ENCODE results near the gene CASZ1. TPM values are rescaled to one million over a fixed set of nuclear protein-coding genes. Genes with fewer than 3 reads are reported as not detected.

CASZ1 gene
- polyA plus RNA-seq, 4 donors: 13.5 to 23.0 (median 14.5) TPM

GRCh38 chr1:10834770-10835412, 38.4 kb upstream of the CASZ1 start:
- WGBS, 3 donors: 54 to 80% (median 65%) methylated on average over 15 to 16 of the region's 16 CpGs
- no peak for DNase-seq
- H3K36me3 ChIP-seq (ENCODE audit: control insufficient read depth in 3 of 3, insufficient read depth in 2 of 3, low read depth in 1 of 3, low read length in 3 of 3): no peaks in the 10 kb centered on the region
- FAIRE-seq: no peak
- peaks cover 0 to 18% (median 2%) of the 10 kb centered on the region in 3 donors for H3K27me3 ChIP-seq (ENCODE audit: control insufficient read depth in 3 of 3, insufficient read depth in 3 of 3, low read length in 3 of 3)
- no peaks in the 10 kb centered on the region for H3K9me3 ChIP-seq (ENCODE audit: control insufficient read depth in 2 of 2, insufficient read depth in 1 of 2, low read depth in 1 of 2, low read length in 1 of 2)
- no peak overlapping the region for H3K4me3 ChIP-seq (ENCODE audit: low read depth in 1 of 3, low read length in 3 of 3)
- peaks cover 0 to 3% (median 0%) of the 10 kb centered on the region in 3 donors for H3K4me1 ChIP-seq (ENCODE audit: control insufficient read depth in 3 of 3, insufficient read depth in 2 of 3, low read depth in 1 of 3, low read length in 2 of 3)
- H3K27ac ChIP-seq (ENCODE audit: low read depth in 1 of 3, low read length in 2 of 3): no peak overlapping the region

- Histone ChIP-seq H3K27me3 (ENCODE audit: control insufficient read depth in 3 of 3, insufficient read depth in 3 of 3, low read length in 3 of 3) (peaks cover 0 to 21% (median 2%) of the 10 kb centered on the region in 3 donors), H3K9me3 (ENCODE audit: control insufficient read depth in 2 of 2, insufficient read depth in 1 of 2, low read depth in 1 of 2, low read length in 1 of 2) (no peaks in the 10 kb centered on the region), H3K36me3 (ENCODE audit: control insufficient read depth in 3 of 3, insufficient read depth in 2 of 3, low read depth in 1 of 3, low read length in 3 of 3) (no peaks in the 10 kb centered on the region), H3K27ac (ENCODE audit: low read depth in 1 of 3, low read length in 2 of 3) (no peak overlapping the region), H3K4me1 (ENCODE audit: control insufficient read depth in 3 of 3, insufficient read depth in 2 of 3, low read depth in 1 of 3, low read length in 2 of 3) (peaks cover 0 to 3% (median 0%) of the 10 kb centered on the region in 3 donors), H3K4me3 (ENCODE audit: low read depth in 1 of 3, low read length in 3 of 3) (no peak overlapping the region)
- DNase-seq (no peak), FAIRE-seq (no peak)
- WGBS, 3 donors: 74 to 84% (median 74%) methylated on average over 9 of the region's 9 CpGs
Measured at GRCh38 chr1:10833630-10834557, 37.4 kb upstream of the CASZ1 start.

DNA sequence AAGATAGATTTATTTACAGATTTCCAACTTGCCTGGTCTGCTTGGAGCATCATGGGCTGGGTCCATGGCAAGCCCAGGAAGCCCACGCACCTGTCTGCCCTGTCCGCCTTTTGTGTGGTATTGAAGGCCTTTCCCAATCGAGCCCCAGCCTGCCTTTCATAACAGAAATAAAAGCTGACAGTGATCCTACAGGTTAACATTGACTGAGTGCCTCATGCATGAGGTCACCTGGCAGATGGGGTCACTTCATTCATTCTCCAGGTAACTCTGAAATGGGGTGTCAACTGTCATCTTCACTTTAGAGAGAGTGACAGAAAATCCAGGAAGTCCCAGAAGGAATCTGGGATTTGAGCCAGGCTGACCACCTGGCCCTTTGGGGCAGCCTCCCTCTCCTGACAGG, 36.3 kb upstream of the CASZ1 start:
- 75 to 87% (median 76%) methylated on average over 3 of the region's 3 CpGs for WGBS, 3 donors
- FAIRE-seq: no peak
- Histone ChIP-seq H3K36me3 (ENCODE audit: control insufficient read depth in 3 of 3, insufficient read depth in 2 of 3, low read depth in 1 of 3, low read length in 3 of 3) (no peaks in the 10 kb centered on the region), H3K4me1 (ENCODE audit: control insufficient read depth in 3 of 3, insufficient read depth in 2 of 3, low read depth in 1 of 3, low read length in 2 of 3) (peaks cover 0 to 3% (median 0%) of the 10 kb centered on the region in 3 donors), H3K27me3 (ENCODE audit: control insufficient read depth in 3 of 3, insufficient read depth in 3 of 3, low read length in 3 of 3) (peaks cover 0 to 32% (median 2%) of the 10 kb centered on the region in 3 donors), H3K27ac (ENCODE audit: low read depth in 1 of 3, low read length in 2 of 3) (no peak overlapping the region), H3K9me3 (ENCODE audit: control insufficient read depth in 2 of 2, insufficient read depth in 1 of 2, low read depth in 1 of 2, low read length in 1 of 2) (no peaks in the 10 kb centered on the region), H3K4me3 (ENCODE audit: low read depth in 1 of 3, low read length in 3 of 3) (no peak overlapping the region)
- DNase-seq: no peak

DNA sequence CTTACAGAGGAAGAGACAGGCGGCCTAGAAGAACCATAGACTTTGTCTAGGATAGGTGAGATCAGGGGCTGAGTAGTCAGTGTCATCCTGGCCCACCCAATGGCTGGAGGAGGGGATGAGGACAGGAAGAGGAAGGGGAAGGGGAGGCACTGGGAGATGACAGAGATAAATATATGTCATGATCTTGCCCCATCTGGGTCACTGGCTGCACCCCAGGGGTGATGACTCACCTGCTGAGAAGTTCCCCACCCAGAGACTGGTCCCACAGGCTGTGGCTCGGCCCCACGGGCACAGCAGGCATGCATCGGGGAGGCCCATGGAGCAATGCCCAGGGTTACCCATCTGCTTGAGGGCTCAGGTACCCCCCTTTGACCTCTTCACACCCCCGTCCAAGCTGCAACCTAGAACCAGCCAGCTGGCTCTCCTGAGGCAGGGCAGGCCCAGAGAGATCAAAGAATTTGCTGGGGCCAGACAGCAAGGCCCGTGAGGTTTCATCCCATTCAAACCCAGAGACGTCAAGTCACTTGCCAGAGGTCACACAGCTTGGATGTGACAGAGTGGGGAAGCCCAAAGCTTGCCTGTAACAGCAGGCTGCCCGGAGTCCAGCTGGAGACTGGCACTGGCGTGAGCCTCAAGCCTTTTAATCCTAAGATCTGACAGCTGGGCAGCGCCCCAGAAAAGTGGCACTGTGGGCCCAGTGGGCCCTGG, 34.7 kb upstream of the CASZ1 start:
- Histone ChIP-seq H3K4me3 (ENCODE audit: low read depth in 1 of 3, low read length in 3 of 3) (no peak overlapping the region), H3K9me3 (ENCODE audit: control insufficient read depth in 2 of 2, insufficient read depth in 1 of 2, low read depth in 1 of 2, low read length in 1 of 2) (no peaks in the 10 kb centered on the region), H3K27ac (ENCODE audit: low read depth in 1 of 3, low read length in 2 of 3) (no peak overlapping the region), H3K36me3 (ENCODE audit: control insufficient read depth in 3 of 3, insufficient read depth in 2 of 3, low read depth in 1 of 3, low read length in 3 of 3) (no peaks in the 10 kb centered on the region), H3K4me1 (ENCODE audit: control insufficient read depth in 3 of 3, insufficient read depth in 2 of 3, low read depth in 1 of 3, low read length in 2 of 3) (peaks cover 0 to 3% (median 0%) of the 10 kb centered on the region in 3 donors), H3K27me3 (ENCODE audit: control insufficient read depth in 3 of 3, insufficient read depth in 3 of 3, low read length in 3 of 3) (peaks cover 0 to 35% (median 0%) of the 10 kb centered on the region in 3 donors)
- DNase-seq (no peak), FAIRE-seq (no peak)
- WGBS, 3 donors: 67 to 77% (median 76%) methylated on average over 10 of the region's 10 CpGs

DNA sequence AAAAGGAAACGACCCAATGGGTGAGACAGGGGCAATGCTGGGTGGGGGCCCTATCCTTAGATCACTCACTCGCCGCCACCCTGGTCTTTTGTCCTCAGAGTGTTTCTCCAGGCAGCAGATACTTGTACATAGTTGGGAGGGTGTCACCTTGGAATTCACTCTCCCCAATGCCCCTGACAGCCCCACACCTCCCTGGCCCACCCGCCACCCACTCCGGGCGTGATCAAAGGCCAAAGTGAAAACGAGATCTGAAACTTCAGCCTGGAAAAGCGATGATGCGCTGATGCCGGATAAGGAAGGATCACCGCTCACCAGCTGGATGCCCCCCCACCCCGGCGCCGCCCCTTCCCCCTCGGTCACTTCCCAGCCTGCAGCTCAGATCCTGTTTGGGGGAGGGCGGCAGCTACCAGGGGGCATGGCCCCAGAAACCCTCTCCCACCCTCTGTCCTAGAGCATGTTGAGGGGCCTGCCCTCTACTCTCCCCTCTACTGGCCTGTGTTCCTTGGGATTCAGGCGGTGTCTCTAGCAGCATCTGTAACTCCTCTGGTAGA, 33.6 kb upstream of the CASZ1 start:
- H3K9me3 ChIP-seq (ENCODE audit: control insufficient read depth in 2 of 2, insufficient read depth in 1 of 2, low read depth in 1 of 2, low read length in 1 of 2): no peaks in the 10 kb centered on the region
- DNase-seq: no peak
- no peaks in the 10 kb centered on the region for H3K4me1 ChIP-seq (ENCODE audit: control insufficient read depth in 3 of 3, insufficient read depth in 2 of 3, low read depth in 1 of 3, low read length in 2 of 3)
- H3K4me3 ChIP-seq (ENCODE audit: low read depth in 1 of 3, low read length in 3 of 3): no peak overlapping the region
- peaks cover 0 to 31% (median 0%) of the 10 kb centered on the region in 3 donors for H3K27me3 ChIP-seq (ENCODE audit: control insufficient read depth in 3 of 3, insufficient read depth in 3 of 3, low read length in 3 of 3)
- no peak overlapping the region for H3K27ac ChIP-seq (ENCODE audit: low read depth in 1 of 3, low read length in 2 of 3)
- no peak for FAIRE-seq
- 64 to 71% (median 69%) methylated on average over 16 to 17 of the region's 17 CpGs for WGBS, 3 donors
- no peaks in the 10 kb centered on the region for H3K36me3 ChIP-seq (ENCODE audit: control insufficient read depth in 3 of 3, insufficient read depth in 2 of 3, low read depth in 1 of 3, low read length in 3 of 3)

DNA sequence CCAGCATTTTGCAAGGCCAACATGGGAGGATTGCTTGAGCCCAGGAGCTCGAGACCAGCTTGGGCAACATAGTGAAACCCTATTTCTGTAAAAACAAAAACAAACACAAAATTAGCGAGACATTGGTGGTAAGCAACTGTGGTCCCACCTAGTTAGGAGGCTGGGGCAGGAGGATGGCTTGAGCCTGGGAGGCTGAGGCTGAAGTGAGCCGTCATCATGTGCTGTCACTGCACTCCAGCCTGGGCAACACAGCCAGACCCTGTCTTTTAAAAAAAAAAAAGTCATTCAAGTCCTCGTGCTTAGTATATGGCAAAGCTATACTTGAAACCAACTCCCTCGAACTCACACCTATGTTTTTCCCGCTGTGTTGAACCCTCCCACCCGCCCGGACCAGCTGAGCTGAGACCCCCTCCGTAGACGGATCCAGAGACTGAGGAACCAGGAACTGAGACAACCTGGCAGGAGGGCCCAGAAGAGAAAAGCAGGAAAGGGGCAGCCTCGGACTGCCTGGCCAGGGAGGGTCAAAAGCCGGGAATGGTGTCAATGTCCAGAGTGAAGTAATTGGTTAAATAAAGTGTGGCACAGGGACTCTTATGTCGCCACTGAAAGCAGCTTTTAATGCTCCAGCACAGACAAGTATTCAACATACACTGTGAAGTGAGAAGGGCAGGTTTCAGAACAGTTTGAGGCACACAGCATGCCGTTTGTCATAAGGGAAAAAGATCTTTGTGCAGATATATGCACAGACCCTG, 32.8 kb upstream of the CASZ1 start:
- no peak overlapping the region for H3K27ac ChIP-seq (ENCODE audit: low read depth in 1 of 3, low read length in 2 of 3)
- no peak for FAIRE-seq
- H3K27me3 ChIP-seq (ENCODE audit: control insufficient read depth in 3 of 3, insufficient read depth in 3 of 3, low read length in 3 of 3): peaks cover 0 to 28% (median 0%) of the 10 kb centered on the region in 3 donors

DNA sequence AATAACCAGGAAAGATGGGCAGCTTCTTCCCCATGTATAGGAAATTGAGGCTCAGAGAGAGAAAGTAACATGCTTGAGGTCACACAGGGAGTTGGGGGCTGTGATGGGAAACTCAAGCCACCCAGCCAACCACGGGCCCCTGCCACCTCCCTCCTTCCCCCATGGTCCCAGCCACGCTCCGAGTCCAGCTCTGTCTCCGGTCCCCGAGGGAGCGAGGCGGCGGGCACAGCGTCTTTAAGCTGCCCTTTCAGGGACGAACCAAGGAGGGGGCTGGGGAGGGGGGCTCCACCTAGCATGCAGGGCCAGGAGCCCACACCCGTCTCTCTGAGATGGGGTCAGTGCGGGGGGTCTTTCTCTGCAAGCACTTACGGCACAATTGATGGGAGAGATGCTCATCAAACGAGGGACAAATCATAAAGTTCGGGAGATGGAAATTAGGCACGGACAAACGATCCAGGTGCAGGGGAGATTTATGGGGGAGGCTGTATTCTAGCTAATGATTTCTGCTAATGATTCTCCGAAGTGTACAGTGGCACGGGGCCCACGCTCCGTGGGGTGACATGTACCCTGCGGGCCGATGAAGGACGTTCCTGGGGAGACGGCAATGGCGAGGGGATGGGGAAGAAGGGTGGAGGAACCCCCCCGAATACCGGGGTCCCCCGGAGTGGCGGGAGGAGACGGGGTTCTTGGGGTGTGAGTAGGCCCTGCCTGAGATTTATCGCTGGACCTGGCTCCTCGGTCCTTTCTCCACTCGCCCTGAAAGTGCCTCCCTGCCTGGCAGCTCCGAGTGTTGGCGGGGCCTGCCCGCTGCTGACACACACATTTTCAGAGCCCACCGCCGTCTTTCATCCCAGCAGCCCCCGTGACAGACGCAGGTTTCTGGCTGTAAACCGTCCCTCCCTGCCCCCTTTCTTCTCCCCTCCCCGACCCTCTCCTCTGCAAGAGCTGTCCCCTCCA, 31.2 kb upstream of the CASZ1 start:
- Histone ChIP-seq H3K27me3 (ENCODE audit: control insufficient read depth in 3 of 3, insufficient read depth in 3 of 3, low read length in 3 of 3) (peaks cover 0 to 28% (median 0%) of the 10 kb centered on the region in 3 donors), H3K4me3 (ENCODE audit: low read depth in 1 of 3, low read length in 3 of 3) (no peak overlapping the region), H3K9me3 (ENCODE audit: control insufficient read depth in 2 of 2, insufficient read depth in 1 of 2, low read depth in 1 of 2, low read length in 1 of 2) (no peaks in the 10 kb centered on the region), H3K4me1 (ENCODE audit: control insufficient read depth in 3 of 3, insufficient read depth in 2 of 3, low read depth in 1 of 3, low read length in 2 of 3) (no peaks in the 10 kb centered on the region), H3K36me3 (ENCODE audit: control insufficient read depth in 3 of 3, insufficient read depth in 2 of 3, low read depth in 1 of 3, low read length in 3 of 3) (no peaks in the 10 kb centered on the region), H3K27ac (ENCODE audit: low read depth in 1 of 3, low read length in 2 of 3) (no peak overlapping the region)
- WGBS, 3 donors: 59 to 72% (median 68%) methylated on average over 43 of the region's 43 CpGs
- FAIRE-seq (no peak), DNase-seq (no peak)

More for the DNA sequence above, 32.8 kb upstream of the CASZ1 start:
- no peaks in the 10 kb centered on the region for H3K4me1 ChIP-seq (ENCODE audit: control insufficient read depth in 3 of 3, insufficient read depth in 2 of 3, low read depth in 1 of 3, low read length in 2 of 3)
- no peaks in the 10 kb centered on the region for H3K36me3 ChIP-seq (ENCODE audit: control insufficient read depth in 3 of 3, insufficient read depth in 2 of 3, low read depth in 1 of 3, low read length in 3 of 3)
- no peak for DNase-seq
- 72 to 77% (median 77%) methylated on average over 14 of the region's 14 CpGs for WGBS, 3 donors
- no peaks in the 10 kb centered on the region for H3K9me3 ChIP-seq (ENCODE audit: control insufficient read depth in 2 of 2, insufficient read depth in 1 of 2, low read depth in 1 of 2, low read length in 1 of 2)
- H3K4me3 ChIP-seq (ENCODE audit: low read depth in 1 of 3, low read length in 3 of 3): no peak overlapping the region
